ENCODE measurements around the gene NOM1. TPM values are rescaled to one million over a fixed set of nuclear protein-coding genes. Genes with fewer than 3 reads are reported as not detected.
"Not testable (repeated sequence)": the region's sequence is repeated elsewhere in the genome, so short reads cannot be mapped to it uniquely, and the experiment has no call there.

NOM1 gene
- total and polyA plus RNA-seq, 4 donors = 8.3 to 33.6 (median 16.9) TPM

DNA sequence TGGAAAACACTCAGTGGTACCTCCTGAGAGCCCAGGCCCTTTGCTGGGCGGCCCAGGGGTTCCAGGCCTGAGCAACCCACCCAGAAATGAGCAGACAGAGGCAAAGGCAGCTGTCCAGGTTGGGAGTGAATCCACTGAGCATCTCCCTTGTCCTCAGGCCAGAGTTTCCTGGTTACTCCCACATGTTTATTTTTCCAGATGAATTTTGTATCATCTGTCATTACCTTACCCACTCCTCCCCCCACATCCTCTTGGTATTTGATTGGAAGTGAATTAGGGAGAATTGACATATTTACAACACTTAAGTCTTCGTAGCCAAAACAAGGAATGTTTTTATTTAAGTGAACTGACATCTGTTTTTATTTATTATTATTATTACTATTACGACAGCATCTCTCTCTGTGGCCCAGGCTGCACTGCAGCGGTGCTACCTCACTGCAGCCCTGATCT, 43.3 kb upstream of the NOM1 start:
- Histone ChIP-seq H3K9me3 (ENCODE audit: control insufficient read depth in 4 of 4, insufficient read depth in 3 of 4, low read length in 3 of 4) (no peaks in the 10 kb centered on the region), H3K4me3 (no peak overlapping the region), H3K4me1 (ENCODE audit: control insufficient read depth in 5 of 5, insufficient read depth in 5 of 5, low read length in 5 of 5) (peaks cover 0 to 6% (median 0%) of the 10 kb centered on the region in 5 donors), H3K36me3 (ENCODE audit: control insufficient read depth in 4 of 4, insufficient read depth in 4 of 4, low read length in 4 of 4) (no peaks in the 10 kb centered on the region), H3K27me3 (ENCODE audit: control insufficient read depth in 3 of 3, insufficient read depth in 3 of 3, low read length in 2 of 3) (no peaks in the 10 kb centered on the region), H3K9ac (ENCODE audit: insufficient read depth in 1 of 2, low read length in 2 of 2) (no peak overlapping the region), H3K27ac (ENCODE audit: low read depth in 1 of 2, low read length in 1 of 2) (no peak overlapping the region)
- 72 to 89% methylated on average over 4 of the region's 4 CpGs for WGBS, 2 donors
- ATAC-seq (ENCODE audit: insufficient read depth, low FRiP score) = no peak
- TF ChIP-seq, protein P1, sequence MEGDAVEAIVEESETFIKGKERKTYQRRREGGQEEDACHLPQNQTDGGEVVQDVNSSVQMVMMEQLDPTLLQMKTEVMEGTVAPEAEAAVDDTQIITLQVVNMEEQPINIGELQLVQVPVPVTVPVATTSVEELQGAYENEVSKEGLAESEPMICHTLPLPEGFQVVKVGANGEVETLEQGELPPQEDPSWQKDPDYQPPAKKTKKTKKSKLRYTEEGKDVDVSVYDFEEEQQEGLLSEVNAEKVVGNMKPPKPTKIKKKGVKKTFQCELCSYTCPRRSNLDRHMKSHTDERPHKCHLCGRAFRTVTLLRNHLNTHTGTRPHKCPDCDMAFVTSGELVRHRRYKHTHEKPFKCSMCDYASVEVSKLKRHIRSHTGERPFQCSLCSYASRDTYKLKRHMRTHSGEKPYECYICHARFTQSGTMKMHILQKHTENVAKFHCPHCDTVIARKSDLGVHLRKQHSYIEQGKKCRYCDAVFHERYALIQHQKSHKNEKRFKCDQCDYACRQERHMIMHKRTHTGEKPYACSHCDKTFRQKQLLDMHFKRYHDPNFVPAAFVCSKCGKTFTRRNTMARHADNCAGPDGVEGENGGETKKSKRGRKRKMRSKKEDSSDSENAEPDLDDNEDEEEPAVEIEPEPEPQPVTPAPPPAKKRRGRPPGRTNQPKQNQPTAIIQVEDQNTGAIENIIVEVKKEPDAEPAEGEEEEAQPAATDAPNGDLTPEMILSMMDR (IDR thresholded peaks at IDR 0.05; ENCODE audit: control extremely low read depth, extremely low read depth) = no peak
- no peak for DNase-seq

DNA sequence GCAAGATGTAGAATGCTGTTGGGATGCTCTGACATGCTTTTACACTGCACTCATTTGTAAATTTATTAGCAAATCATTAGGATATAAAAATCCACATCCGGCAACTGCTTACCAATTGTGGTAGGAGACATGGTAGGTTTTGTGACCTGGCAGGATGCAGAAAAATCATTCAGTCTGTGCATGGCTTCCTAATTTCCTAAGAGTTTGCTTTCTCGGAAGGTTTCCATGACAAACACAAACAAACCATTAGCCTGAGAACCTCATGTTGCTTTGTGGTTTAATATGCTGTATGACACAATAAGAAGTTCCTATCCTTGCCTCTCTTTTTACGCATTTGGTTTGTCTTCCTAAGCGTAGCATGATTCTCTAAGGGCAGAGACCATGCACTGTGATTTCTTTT, 41.9 kb upstream of the NOM1 start:
- Histone ChIP-seq H3K4me3 (no peak overlapping the region), H3K27ac (ENCODE audit: low read depth in 1 of 2, low read length in 1 of 2) (no peak overlapping the region), H3K36me3 (ENCODE audit: control insufficient read depth in 4 of 4, insufficient read depth in 4 of 4, low read length in 4 of 4) (no peaks in the 10 kb centered on the region), H3K4me1 (ENCODE audit: control insufficient read depth in 5 of 5, insufficient read depth in 5 of 5, low read length in 5 of 5) (peaks cover 0 to 6% (median 0%) of the 10 kb centered on the region in 5 donors), H3K27me3 (ENCODE audit: control insufficient read depth in 3 of 3, insufficient read depth in 3 of 3, low read length in 2 of 3) (no peaks in the 10 kb centered on the region), H3K9me3 (ENCODE audit: control insufficient read depth in 4 of 4, insufficient read depth in 3 of 4, low read length in 3 of 4) (no peaks in the 10 kb centered on the region), H3K9ac (ENCODE audit: insufficient read depth in 1 of 2, low read length in 2 of 2) (no peak overlapping the region)
- ATAC-seq (ENCODE audit: insufficient read depth, low FRiP score) (peak; percentile 34), DNase-seq (peak in 2 of 3 donors; percentile 20 to 23)
- 44 to 58% methylated on average over 4 of the region's 4 CpGs for WGBS, 2 donors
- TF ChIP-seq, protein P1 (IDR thresholded peaks at IDR 0.05; ENCODE audit: control extremely low read depth, extremely low read depth) = no peak

DNA sequence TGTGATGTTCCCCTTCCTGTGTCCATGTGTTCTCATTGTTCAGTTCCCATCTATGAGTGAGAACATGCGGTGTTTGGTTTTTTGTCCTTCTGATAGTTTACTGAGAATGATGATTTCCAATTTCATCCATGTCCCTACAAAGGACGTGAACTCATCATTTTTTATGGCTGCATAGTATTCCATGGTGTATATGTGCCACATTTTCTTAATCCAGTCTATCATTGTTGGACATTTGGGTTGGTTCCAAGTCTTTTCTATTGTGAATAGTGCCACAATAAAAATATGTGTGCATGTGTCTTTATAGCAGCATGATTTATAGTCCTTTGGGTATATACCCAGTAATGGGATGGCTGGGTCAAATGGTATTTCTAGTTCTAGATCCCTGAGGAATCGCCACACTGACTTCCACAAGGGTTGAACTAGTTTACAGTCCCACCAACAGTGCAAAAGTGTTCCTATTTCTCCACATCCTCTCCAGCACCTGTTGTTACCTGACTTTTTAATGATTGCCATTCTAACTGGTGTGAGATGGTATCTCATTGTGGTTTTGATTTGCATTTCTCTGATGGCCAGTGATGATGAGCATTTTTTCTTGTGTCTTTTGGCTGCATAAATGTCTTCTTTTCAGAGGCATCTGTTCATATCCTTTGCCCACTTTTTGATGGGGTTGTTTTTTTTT, 39.8 kb upstream of the NOM1 start:
- ATAC-seq (ENCODE audit: insufficient read depth, low FRiP score); H3K4me3 ChIP-seq; H3K27me3 ChIP-seq (ENCODE audit: control insufficient read depth in 3 of 3, insufficient read depth in 3 of 3, low read length in 2 of 3); H3K27ac ChIP-seq (ENCODE audit: low read depth in 1 of 2, low read length in 1 of 2); H3K9me3 ChIP-seq (ENCODE audit: control insufficient read depth in 4 of 4, insufficient read depth in 3 of 4, low read length in 3 of 4); DNase-seq; H3K36me3 ChIP-seq (ENCODE audit: control insufficient read depth in 4 of 4, insufficient read depth in 4 of 4, low read length in 4 of 4); H3K9ac ChIP-seq (ENCODE audit: insufficient read depth in 1 of 2, low read length in 2 of 2); H3K4me1 ChIP-seq (ENCODE audit: control insufficient read depth in 5 of 5, insufficient read depth in 5 of 5, low read length in 5 of 5): not testable (repeated sequence)
- 73 to 79% methylated on average over 2 to 3 of the region's 3 CpGs for WGBS, 2 donors

DNA sequence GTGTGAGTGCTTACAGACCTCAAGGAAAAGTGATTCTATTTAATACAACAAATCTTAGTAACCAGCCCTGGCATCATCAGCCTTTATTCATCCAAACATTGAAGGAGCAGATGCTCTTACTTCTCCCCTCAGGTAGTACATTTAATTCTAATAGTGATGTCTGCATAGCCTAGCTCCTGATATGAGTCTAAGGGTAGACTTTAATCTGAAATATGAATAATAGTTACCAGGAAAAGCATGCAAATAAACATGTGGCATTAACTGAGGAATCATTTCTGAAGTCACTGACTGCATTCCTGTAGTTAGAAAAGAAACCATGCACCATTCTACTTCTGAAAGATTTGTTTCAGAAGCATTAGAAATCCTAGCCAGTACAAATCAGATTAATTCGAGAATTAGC, 30.9 kb upstream of the NOM1 start:
- no peak overlapping the region for H3K27ac ChIP-seq (ENCODE audit: low read depth in 1 of 2, low read length in 1 of 2)
- ATAC-seq (ENCODE audit: insufficient read depth, low FRiP score) (no peak), DNase-seq (no peak)
- peaks cover 0 to 3% (median 0%) of the 10 kb centered on the region in 4 donors for H3K9me3 ChIP-seq (ENCODE audit: control insufficient read depth in 4 of 4, insufficient read depth in 3 of 4, low read length in 3 of 4)
- H3K9ac ChIP-seq (ENCODE audit: insufficient read depth in 1 of 2, low read length in 2 of 2) = no peak overlapping the region
- 65 to 81% methylated on average over 1 of the region's 1 CpG for WGBS, 2 donors
- no peak overlapping the region for H3K4me3 ChIP-seq
- no peaks in the 10 kb centered on the region for H3K4me1 ChIP-seq (ENCODE audit: control insufficient read depth in 5 of 5, insufficient read depth in 5 of 5, low read length in 5 of 5)
- no peaks in the 10 kb centered on the region for H3K36me3 ChIP-seq (ENCODE audit: control insufficient read depth in 4 of 4, insufficient read depth in 4 of 4, low read length in 4 of 4)
- TF ChIP-seq, protein P1 (IDR thresholded peaks at IDR 0.05; ENCODE audit: control extremely low read depth, extremely low read depth) = no peak
- H3K27me3 ChIP-seq (ENCODE audit: control insufficient read depth in 3 of 3, insufficient read depth in 3 of 3, low read length in 2 of 3) = no peaks in the 10 kb centered on the region
